GM18867 (cell line): ENCODE data around the gene SYNGR2.
"Not testable (repeated sequence)": the region's sequence is repeated elsewhere in the genome, so short reads cannot be mapped to it uniquely, and the experiment has no call there.

ENCODE experiments used
- ATAC-seq: cut with Tn5 transposase; IDR thresholded peaks from one replicate; pipeline ENCODE4 v1.9.1; 2021; ENCODE audit warnings: mild to moderate bottlenecking, moderate library complexity; ENCODE audit not compliant: unreplicated experiment

The SYNGR2 gene

DNA sequence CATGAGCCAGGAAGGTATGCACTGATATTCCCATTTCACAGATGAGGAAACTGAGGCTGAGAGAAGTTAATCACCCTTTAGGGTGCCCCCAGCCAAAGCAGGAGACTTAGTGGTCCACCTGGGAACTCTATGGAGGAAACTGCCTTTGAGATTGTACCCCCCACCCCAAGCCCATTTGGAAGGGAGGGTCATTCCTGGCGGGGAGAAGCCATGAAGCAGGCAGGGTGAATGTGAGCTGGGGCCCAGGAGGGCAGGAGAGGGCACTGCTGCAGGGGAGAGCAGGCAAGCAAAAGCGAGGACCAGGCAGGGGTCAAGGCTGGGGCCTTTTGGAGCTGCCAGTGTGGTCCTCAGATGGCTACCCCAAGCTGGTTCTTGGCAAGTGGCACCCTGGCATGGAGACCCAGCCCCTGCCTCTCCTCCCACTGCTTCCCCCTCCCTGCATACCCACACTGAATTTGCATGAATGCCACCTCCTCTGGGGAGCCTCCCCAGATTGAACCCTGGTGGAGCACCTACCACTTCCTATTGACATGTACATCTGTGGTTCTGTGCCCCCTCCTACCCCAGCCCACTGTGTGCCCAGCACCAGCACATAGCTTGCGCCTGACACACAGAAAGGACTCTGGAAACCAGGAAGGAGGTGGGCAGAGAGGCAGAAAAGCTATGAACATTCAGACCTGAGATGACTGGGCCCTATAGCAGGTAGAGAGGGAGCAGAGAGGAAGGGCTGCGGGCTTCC is 38.9 kb upstream of the SYNGR2 start:
- ATAC-seq: no peak

DNA sequence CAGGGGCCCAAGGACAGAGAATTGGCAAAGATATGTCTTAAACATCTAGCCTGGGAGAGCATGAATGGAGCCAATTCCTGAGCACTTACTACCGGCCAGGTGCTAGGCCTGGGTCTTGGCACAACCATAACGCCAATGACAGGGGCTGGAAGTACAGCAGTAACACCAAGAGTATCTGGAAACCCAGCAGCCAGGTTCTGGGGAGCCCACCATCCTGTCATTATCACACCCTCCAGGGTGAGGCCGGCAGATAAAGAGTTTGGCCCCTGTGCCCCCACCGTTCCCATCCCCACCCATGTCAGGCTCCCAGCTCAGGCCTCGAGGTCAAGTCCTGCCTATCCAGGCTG is 38.3 kb upstream of the SYNGR2 start:
- no peak for ATAC-seq

DNA sequence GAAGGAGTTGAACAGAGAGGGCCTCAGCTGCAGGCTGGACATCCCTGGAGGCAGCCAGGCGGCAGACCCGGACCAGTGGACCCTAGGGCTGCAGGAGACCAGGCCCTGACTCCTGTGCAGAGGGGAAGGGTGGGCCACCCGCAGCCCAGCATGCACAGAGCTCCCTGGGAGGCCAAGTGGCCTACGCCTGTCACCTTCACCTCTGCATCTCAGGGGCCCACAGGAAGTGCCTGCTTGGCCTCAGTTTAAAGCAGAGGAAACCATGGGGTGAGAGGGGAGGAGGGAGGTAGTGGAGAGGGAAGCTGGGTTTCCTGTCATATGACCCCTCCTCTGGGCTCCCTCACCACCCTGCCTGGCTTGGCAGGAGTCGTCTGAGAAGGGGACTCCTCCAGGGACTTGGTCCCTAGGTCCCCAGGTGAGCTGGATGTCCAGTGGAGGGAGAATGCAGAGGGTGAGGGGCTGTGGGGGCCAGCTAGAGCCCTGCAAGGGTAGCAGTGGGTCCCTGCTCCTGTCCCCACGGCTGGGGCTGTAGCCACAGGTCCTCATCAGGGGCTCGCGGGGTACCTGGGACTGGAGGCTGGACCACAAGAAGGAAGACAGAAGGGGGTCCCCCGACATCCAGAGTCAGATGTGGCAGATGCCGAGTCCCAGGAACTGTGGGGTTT is 37.8 kb upstream of the SYNGR2 start, which contains the start of gene TMC8:
TMC8 (plus strand) TSS at position 335 of the 665 bp plus-strand sequence. CDS start 818 bp downstream, outside the sequence.
- peak; percentile 20 for ATAC-seq

DNA sequence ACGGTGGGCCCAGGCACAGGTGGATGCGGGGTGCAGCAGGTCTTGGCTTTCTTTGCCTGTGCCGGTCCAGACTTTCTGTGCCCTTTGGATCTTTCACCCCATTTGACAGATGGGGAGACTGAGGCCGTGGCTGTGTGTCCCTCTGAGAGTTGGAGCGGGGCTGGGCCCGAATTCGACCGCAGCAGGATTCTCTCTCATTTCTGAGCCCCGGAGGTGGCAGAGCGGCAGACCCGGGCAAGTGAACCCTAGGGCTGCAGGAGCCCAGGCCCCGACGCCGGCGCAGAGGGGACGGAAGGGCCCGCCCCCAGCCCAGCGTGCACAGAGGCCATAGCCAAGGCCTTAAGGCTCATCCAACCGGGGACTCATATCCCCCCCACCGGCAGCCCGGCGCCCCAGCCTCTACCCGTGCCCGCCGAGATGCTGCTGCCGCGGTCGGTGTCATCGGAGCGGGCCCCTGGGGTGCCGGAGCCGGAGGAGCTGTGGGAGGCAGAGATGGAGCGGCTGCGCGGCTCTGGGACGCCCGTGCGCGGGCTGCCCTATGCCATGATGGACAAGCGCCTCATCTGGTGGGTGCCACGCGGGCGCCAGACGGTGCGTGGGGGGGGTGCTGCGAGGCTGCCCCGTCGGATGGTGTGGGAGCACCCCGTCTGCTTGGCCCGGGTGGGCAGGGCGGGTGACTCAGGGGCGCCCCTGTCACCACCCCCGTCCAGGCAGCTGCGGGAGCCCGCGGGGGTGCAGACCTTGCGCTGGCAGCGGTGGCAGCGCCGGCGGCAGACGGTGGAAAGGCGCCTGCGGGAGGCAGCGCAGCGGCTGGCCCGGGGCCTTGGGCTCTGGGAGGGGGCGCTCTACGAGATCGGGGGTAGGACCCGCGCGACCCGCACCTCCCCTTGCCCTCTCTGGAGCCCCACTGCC is 37.0 kb upstream of the SYNGR2 start:
- ATAC-seq: peak; percentile 0

DNA sequence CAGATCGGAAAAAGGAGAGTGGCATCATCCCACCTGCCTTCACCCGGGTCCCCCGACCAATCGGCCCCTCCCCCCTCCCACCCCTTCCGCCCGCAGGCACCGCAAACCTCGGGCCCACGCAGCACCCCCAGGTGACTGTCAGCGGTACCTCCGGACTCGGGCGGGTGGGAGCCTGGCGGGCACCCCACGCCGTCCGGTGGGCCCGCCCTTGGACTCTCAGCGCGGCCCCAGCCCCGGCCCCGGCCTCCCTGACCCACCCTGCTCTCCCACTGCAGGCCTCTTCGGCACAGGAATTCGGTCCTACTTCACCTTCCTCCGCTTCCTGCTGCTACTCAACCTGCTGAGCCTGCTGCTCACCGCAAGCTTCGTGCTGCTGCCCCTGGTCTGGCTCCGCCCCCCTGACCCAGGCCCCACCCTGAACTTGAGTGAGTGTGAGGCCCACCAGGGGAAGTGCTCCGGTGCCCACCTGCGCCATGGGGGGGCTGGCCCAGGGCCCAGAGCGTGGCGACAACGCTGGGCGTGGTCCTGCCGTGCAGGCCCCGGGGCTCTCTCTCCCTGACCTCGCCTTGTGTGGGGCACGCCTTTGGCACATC is 36.2 kb upstream of the SYNGR2 start:
- ATAC-seq: peak; percentile 18

DNA sequence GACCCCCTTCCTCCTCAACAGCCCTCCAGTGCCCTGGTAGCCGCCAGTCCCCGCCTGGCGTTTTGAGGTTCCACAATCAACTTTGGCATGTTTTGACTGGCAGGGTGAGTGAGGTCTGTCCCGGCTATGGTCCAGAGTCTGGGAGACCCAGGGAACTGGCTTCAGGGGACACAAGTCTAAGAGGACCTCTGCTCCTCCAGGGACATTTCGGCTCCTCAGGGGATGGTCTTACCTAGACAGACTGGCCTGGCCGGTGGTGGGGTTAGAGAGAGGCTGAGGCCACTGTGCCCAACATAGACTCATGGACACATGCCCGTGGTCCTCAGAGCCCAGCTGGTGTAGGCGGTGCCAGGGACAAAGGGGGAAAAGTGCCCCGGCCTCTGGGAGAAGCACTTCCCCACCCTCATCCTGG is 35.6 kb upstream of the SYNGR2 start:
- ATAC-seq: no peak

DNA sequence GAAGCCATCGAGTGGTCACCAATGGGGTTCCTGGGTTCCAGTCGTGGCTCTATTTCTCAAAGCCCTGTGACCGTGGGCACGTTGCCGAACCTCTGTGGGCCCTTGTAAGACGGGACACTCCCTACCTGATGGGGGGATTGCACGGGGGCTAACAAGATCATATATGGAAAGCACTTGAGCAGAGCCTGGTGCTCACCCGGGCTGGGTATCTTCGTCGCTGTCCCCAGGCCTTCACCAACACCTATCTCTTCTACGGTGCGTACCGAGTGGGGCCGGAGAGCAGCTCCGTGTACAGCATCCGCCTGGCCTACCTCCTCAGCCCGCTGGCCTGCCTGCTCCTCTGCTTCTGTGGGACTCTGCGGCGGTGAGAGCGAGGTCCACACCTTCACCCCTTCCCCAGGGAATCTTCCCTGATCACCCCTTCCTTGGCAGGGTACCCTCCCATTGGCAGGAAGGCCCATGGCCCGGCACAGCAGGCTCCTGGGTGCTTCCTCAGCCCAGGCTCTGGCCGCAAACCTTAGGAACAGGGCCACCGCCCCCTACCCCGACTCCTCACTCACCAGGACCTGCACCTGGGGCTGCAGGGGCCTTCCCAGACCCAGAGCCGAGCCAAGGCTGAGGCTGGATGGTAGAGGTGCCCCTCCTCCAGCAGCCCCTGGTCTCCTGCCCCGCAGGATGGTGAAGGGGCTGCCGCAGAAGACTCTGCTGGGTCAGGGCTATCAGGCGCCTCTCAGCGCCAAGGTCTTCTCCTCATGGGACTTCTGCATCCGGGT is 35.0 kb upstream of the SYNGR2 start:
- ATAC-seq: no peak

DNA sequence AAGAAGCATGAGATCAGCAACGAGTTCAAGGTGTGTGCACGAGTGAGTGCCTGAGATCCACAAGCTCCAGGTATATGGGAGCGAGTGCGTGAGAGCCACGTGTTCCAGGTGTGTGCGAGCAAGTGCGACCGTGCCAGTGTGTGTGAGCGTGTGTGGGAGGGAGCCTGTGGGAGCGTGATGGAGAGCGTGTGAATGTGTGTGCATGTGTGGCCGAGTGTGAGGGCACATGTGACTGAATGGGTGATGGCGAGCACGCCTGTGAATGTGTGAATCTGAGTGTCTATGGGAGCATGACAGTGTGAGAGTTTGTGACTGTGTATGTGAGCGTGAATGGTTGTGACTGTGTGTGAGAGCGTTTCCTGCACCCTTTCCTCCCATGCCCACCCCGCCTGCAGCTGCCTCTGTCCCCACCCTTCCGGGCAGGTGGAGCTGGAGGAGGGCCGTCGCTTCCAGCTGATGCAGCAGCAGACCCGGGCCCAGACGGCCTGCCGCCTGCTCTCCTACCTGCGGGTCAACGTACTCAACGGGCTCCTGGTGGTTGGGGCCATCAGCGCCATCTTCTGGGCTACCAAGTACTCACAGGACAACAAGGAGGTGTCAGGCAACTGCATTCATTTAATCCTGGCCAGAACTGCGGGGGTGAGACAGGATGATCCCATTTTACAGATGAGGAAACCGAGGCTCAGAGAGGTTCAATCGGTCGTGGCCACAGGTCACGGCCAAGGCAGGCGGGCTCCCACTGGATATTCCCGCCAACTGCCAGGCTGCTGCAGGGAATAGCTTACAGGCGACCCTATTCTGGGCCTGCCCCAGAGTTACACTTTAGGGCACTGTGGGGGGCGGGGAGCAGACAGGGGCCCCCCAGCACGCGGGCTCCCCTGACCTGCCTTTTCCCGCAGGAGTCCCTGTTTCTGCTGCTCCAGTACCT is 34.1 kb upstream of the SYNGR2 start:
- no peak for ATAC-seq

DNA sequence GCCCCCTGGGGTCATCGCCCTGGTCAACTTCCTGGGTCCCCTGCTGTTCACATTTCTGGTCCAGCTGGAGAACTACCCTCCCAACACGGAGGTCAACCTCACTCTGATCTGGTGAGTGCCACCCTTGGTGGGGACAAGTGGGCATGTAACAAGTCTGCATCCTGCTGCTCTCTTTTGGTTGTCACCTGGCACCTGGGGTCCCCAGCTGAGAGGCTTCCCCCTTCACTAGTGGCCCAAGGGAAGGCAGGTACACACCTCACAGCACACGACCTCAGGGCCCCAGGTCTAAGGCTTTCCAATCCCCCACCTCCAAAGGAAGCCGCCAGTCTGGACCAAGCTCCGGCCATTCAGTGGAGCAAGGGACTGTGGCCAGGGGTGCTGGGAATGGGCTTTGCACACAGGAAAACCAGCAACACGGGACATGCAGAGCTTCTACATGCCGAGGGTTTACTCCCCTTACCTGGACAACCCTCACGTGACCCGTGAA is 33.4 kb upstream of the SYNGR2 start:
- ATAC-seq: no peak

DNA sequence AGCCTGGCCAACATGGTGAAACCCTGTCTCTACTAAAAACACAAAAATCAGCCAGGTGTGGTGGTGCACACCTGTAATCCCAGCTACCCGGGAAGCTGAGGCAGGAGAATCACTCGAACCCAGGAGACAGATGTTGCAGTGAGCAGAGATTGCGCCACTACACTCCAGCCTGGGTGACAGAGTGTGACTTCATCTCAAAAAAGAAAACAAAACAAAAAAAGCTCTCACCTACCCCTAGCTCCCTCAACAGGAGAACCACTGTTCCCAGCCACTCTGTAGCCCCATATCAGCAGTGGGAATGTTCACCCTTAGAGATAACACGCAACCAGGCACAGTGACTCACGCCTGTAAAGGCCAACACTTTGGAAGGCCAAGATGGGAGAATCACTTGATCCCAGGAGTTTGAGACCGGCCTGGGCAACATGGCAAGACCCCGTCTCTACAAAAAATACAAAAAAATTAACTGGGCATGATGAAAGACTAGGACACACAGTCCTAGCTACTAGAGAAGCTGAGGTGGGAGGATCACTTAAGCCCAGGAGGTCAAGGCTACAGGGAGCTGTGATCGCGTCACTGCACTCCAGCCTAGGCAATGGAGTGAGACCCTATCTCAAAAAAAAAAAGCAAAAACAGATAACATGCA is 32.4 kb upstream of the SYNGR2 start:
- ATAC-seq: no peak

DNA sequence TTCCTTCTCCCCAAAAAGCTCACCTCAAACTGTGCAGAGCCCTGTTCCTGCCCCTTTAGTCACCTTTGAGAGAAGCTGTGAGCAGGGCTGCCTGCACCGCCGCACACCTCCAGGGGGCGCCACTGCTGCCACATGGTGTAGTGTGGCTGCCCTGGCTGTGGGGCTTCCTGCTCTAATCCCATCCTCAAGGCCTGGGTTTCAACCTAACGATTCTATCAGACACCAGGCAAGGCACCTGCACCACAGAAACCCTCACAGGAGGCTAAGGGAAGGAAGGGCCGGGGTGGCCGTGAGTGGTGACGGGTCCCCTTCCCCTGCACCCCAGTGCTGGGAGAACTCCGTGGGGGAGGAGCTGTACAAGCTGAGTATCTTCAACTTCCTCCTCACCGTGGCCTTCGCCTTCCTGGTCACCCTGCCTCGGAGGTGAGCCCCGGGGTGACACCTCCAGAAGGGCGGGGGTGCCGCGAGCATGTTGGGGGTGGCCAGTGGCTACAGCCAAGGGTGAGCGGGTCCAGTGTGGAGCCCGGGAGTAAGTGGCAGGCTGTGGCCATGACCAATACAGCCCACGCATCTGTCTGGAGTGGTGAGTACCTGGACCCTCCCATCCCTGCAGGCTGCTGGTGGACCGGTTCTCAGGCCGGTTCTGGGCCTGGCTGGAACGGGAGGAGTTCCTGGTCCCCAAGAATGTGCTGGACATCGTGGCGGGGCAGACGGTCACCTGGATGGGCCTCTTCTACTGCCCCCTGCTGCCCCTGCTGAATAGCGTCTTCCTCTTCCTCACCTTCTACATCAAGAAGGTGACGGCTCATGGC is 30.8 kb upstream of the SYNGR2 start:
- no peak for ATAC-seq

DNA sequence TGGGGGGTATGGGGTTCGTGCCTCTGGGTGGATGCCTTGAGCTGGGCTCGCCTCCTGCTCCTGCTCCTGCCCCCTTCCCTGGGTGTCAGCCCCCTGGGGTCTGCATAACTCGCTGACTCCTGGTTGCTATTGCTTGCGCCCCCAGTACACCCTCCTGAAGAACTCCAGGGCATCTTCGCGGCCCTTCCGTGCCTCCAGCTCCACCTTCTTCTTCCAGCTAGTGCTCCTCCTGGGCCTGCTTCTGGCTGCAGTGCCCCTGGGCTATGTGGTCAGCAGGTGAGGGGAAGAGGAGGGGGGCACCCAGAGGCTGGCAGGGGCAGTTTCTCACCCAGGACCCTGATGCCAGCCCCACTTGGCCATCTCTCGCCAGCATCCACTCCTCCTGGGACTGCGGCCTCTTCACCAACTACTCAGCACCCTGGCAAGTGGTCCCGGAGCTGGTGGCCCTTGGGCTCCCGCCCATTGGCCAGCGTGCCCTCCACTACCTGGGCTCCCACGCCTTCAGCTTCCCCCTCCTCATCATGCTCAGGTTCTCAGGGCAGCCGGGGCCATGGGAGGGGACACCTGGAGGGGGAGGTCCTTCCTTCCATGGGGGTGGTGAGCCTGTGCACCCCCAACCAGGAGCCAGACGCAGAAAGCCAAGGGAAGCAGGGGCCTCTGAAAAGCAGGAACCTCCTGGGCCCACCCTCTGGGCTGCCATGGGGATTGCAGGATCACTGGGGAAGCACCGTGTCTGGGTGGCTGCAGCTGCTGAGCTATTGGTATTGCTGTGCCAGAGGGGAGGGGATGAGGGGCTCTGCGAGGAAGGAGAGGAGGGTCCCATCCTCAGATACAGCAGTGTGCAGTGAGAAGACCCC is 29.9 kb upstream of the SYNGR2 start:
- no peak for ATAC-seq

DNA sequence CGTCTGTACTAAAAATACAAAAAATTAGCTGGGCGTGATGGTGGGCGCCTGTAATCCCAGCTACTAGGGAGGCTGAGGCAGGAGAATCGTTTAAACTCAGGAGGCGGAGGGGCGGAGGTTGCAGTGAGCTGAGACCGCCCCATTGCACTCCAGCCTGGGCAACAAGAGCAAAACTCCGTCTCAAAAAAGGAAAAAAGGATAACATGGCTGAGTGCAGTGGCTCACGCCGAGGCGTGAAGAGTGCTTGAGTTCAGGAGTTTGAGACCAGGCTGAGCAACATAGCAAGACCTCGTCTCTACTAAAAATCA is 28.6 kb upstream of the SYNGR2 start:
- ATAC-seq: not testable (repeated sequence)

DNA sequence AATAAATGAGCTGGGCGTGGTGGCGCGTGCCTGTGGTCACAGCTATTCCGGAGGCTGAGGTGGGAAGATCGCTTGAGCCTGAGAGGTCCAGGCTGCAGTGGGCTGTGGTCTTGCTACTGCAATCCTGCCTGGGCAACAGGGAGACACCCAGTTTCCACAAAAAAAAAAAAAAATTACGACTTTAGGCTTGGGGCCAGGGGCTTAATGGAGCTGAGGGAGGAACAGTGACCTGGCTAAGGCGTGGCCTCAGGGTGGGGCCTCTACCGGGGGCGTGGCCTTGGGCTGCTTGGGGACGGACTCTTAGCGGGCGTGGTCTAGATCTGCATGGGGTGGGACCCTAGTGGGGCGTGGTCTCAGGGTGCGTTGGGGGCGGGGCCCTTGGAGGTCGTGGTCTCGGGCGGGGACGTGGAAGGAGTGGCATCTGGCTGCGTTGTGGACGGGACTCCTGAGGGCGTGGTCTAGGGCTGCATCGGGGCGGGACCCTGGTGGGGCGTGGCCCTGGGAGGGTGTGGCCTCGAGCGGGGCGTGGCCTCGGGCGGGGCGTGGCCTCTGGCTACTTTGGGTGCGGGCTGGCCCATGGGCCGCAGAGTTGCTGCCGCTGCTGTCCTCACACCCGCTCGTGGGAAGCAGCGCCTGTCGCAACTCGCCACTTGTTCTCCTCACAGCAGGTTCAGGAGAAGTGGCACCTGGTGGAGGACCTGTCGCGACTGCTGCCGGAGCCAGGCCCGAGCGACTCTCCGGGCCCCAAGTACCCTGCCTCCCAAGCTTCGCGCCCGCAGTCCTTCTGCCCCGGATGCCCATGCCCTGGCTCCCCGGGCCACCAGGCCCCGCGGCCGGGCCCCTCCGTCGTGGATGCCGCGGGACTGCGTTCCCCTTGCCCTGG is 28.0 kb upstream of the SYNGR2 start:
- peak; percentile 81 for ATAC-seq

DNA sequence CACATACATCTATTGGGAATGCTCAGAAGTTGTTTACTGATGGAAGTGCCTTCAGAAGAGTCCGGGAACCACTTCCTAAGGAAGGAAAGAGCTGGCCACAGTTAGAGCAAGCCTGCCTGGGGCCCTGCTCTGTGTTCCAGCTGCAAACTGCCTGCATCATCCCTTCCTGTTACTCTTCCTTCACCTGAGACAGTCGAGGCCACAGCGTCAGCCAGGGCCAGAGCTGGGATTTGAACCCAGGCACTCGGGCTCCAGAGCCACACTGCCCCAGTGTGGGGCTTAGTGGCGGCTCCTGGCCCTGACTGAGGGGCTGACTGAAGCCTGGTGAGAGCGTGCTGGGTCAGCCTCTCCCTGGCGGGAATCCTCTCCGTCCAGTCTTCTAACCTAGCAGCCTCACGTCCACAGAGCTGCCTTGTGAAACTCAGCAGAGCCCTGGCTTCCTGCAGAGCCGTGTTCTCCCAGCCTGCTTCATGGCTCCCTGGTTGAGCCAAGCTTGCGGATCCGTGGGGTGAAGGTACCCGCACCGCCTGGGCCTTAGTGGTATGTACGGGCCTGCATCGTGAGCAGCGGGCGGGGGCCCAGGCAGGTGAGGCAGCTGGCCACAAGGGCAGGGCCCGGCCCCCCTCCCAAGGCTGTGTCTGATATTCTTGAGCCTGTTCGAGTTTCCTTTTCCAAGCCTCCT is 26.8 kb upstream of the SYNGR2 start:
- no peak for ATAC-seq
